DOHH2 (cell line): Measurements from ENCODE around the gene LTA4H.

Experiments used
- H3F3A ChIP-seq: fragments of 200-600 bp; sonication (generic), shearing (Covaris generic); 2 replicates; pipeline ENCODE4 v1.6.0; 2016; ENCODE audit warnings: antibody characterized with exemption, mild to moderate bottlenecking; ENCODE audit not compliant: control insufficient read depth, insufficient read depth
- H3K27ac ChIP-seq: fragments of 200-600 bp; sonication (generic); 2 replicates; pipeline ENCODE4 v1.5.1; 2014; ENCODE audit warnings: low read depth, mild to moderate bottlenecking, low read length, moderate library complexity
- H3K27me3 ChIP-seq: fragments of 200-600 bp; sonication (generic); 2 replicates; pipeline ENCODE4 v1.6.1; 2014; ENCODE audit warnings: mild to moderate bottlenecking, low read length, mixed read lengths; ENCODE audit not compliant: control insufficient read depth
- H3K36me3 ChIP-seq: fragments of 200-600 bp; sonication (generic); 2 replicates; pipeline ENCODE4 v1.6.1; 2014; ENCODE audit warnings: mild to moderate bottlenecking, low read length, moderate library complexity, mixed read lengths; ENCODE audit not compliant: control insufficient read depth
- H3K4me1 ChIP-seq: fragments of 200-600 bp; sonication (generic); 2 replicates; pipeline ENCODE4 v1.6.1; 2014; ENCODE audit warnings: mild to moderate bottlenecking, low read length, mixed read lengths; ENCODE audit not compliant: control insufficient read depth
- H3K4me2 ChIP-seq: fragments of 200-600 bp; sonication (generic); 2 replicates; pipeline ENCODE4 v1.6.0; 2014; ENCODE audit warnings: mild to moderate bottlenecking, low read length, moderate library complexity
- H3K4me3 ChIP-seq: fragments of 200-600 bp; sonication (generic); 2 replicates; pipeline ENCODE4 v1.5.1; 2014; ENCODE audit warnings: mild to moderate bottlenecking, low read length, mixed read lengths
- H3K79me2 ChIP-seq: fragments of 200-600 bp; sonication (generic); 2 replicates; pipeline ENCODE4 v1.6.1; 2014; ENCODE audit warnings: mild to moderate bottlenecking, low read length, mixed read lengths; ENCODE audit not compliant: control insufficient read depth
- H3K9me2 ChIP-seq: fragments of 200-600 bp; sonication (generic); replicated peaks from 2 replicates; pipeline ENCODE4 v1.6.1; 2014; ENCODE audit warnings: mild to moderate bottlenecking, low read length, mixed read lengths; ENCODE audit not compliant: control insufficient read depth
- H3K9me3 ChIP-seq: fragments of 200-600 bp; sonication (generic); 2 replicates; pipeline ENCODE4 v1.6.1; 2014; ENCODE audit warnings: antibody characterized with exemption, low read length, mixed read lengths; ENCODE audit not compliant: control insufficient read depth, insufficient read depth
- H4K20me1 ChIP-seq: fragments of 200-600 bp; sonication (generic); 2 replicates; pipeline ENCODE4 v1.6.0; 2014; ENCODE audit warnings: low read depth, mild to moderate bottlenecking, antibody characterized with exemption, low read length, moderate library complexity; ENCODE audit not compliant: control insufficient read depth, insufficient read depth
- CTCF ChIP-seq: fragments of 200-600 bp; sonication (generic); IDR thresholded peaks from one replicate; pipeline ENCODE4 v1.5.1; 2014; ENCODE audit warnings: antibody characterized with exemption, mild to moderate bottlenecking, low read depth, low read length; ENCODE audit not compliant: poor library complexity, severe bottlenecking
- EZH2phosphoT487 ChIP-seq: fragments of 200-600 bp; sonication (generic); IDR thresholded peaks from 2 replicates; pipeline ENCODE4 v1.6.1; 2017; ENCODE audit warnings: borderline replicate concordance, mild to moderate bottlenecking, antibody characterized with exemption, low read length, moderate library complexity, mixed read lengths

The LTA4H gene

GRCh38 chr12:96048393-96048969 lies 13.1 kb upstream of the LTA4H start:
- TF ChIP-seq EZH2phosphoT487 = no peak
- TF ChIP-seq CTCF = no peak
- peaks cover 3% of the 10 kb centered on the region; the same call in 1 of the 2 replicates for H3K9me3 ChIP-seq
- peaks cover 49% of the 10 kb centered on the region for H3K4me1 ChIP-seq
- no peak overlapping the region for H3K4me3 ChIP-seq
- no peaks in the 10 kb centered on the region for H4K20me1 ChIP-seq
- H3K27me3 ChIP-seq = no peaks in the 10 kb centered on the region
- peak overlapping the region; percentile 79 for H3K4me2 ChIP-seq
- H3K79me2 ChIP-seq = no peaks in the 10 kb centered on the region
- H3K9me2 ChIP-seq = no peaks in the 10 kb centered on the region
- no peaks in the 10 kb centered on the region for H3K36me3 ChIP-seq
- H3K27ac ChIP-seq = no peak overlapping the region
- H3F3A ChIP-seq = no peaks in the 10 kb centered on the region; the same call in 1 of the 2 replicates

- H3K9me2 ChIP-seq = no peaks in the 10 kb centered on the region
- H3K4me3 ChIP-seq = peak overlapping the region; percentile 62
- peak overlapping the region; percentile 54 for H3K27ac ChIP-seq
These were observed 12.1 kb upstream of the LTA4H start for GRCh38 chr12:96047229-96048211.

GRCh38 chr12:96046543-96047228 lies 11.3 kb upstream of the LTA4H start:
- Histone ChIP-seq H3K36me3 (no peaks in the 10 kb centered on the region), H3K4me3 (peak overlapping the region; percentile 62), H3K4me2 (peak overlapping the region; percentile 79), H3K79me2 (no peaks in the 10 kb centered on the region), H4K20me1 (no peaks in the 10 kb centered on the region), H3K9me2 (no peaks in the 10 kb centered on the region), H3K4me1 (peaks cover 49% of the 10 kb centered on the region), H3K9me3 (peaks cover 3% of the 10 kb centered on the region; the same call in 1 of the 2 replicates), H3K27me3 (no peaks in the 10 kb centered on the region), H3K27ac (peak overlapping the region; percentile 54), H3F3A (no peaks in the 10 kb centered on the region; the same call in 1 of the 2 replicates)
- TF ChIP-seq EZH2phosphoT487 = no peak
- TF ChIP-seq CTCF = no peak

More at GRCh38 chr12:96047229-96048211, 12.1 kb upstream of the LTA4H start:
- Histone ChIP-seq H4K20me1 (no peaks in the 10 kb centered on the region), H3K9me3 (peaks cover 3% of the 10 kb centered on the region; the same call in 1 of the 2 replicates), H3F3A (no peaks in the 10 kb centered on the region; the same call in 1 of the 2 replicates), H3K27me3 (no peaks in the 10 kb centered on the region), H3K4me1 (peaks cover 49% of the 10 kb centered on the region), H3K79me2 (no peaks in the 10 kb centered on the region), H3K4me2 (peak overlapping the region; percentile 79), H3K36me3 (no peaks in the 10 kb centered on the region)
- no peak for TF ChIP-seq EZH2phosphoT487
- no peak for TF ChIP-seq CTCF
